Body of pancreas (tissue), 4 donors: ENCODE results near the gene CEBPA.

ENCODE experiments used
- CTCF ChIP-seq, 7 experiments: fragments of 450-650 bp in 4 of 7; fragments of 200-600 bp in 3 of 7; sonication (generic) in 3 of 7; IDR thresholded peaks; one replicate each; pipeline ENCODE4 v1.5.1; 2016 to 2019; ENCODE audit warnings: antibody characterized with exemption in 7 of 7
- POLR2A ChIP-seq, 3 donors: fragments of 450-650 bp; IDR thresholded peaks; one replicate each; pipeline ENCODE4 v1.6.1; 2016; ENCODE audit warnings: antibody characterized with exemption in 3 of 3, mild to moderate bottlenecking in 2 of 3

GRCh38 chr19:33300894-33301143 is 1.5 kb downstream of the CEBPA start:
- TF ChIP-seq CTCF (IDR thresholded peaks at IDR 0.05) (no peak), POLR2A (IDR thresholded peaks at IDR 0.05) (no peak)
